HG02798 (cell line): Measurements from ENCODE around the gene WWOX.
"Not testable (repeated sequence)": the region's sequence is repeated elsewhere in the genome, so short reads cannot be mapped to it uniquely, and the experiment has no call there.

ENCODE experiments used
- ATAC-seq: cut with Tn5 transposase; IDR thresholded peaks from one replicate; pipeline ENCODE4 v1.9.1; 2021; ENCODE audit warnings: mild to moderate bottlenecking; ENCODE audit not compliant: unreplicated experiment, poor library complexity

Gene WWOX

DNA sequence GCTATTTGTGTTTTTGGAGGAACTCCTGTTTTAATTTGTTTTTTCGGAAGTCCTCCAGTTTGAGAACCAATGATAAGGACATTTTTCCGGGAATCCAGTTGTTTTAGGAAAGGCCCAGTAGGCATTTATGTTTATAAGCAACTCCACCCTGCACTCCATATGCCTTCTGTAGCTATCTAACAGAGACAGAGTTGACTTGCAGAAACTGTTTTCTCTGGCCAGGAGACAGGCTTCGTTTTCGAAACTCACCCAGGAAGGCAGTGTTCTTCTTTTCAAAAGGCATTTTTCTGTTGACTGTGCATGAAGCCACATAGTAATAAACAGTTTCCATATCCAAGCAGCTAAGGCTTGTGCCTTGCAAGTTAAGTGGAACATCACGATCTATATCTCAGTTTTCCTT lies 587.1 kb downstream of the WWOX start:
- no peak for ATAC-seq

DNA sequence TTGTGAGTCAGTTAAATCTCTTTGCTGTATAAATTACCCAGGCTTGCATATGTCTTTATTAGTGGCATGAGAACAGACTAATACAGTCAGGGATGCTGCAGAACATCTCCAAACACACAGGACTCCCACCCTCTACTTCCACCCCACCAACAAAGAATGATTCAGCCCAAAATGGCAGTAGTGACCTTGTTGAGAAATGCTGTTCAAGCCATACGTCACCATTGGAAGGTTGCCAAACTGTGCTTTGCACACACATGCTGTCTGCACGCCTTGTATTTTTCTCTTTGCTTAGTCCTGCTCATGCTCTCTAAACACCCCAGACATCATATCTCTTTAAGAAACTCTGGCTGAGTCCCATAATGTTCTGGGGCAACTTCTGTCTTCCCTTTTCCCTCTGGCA lies 589.6 kb downstream of the WWOX start:
- ATAC-seq = no peak

DNA sequence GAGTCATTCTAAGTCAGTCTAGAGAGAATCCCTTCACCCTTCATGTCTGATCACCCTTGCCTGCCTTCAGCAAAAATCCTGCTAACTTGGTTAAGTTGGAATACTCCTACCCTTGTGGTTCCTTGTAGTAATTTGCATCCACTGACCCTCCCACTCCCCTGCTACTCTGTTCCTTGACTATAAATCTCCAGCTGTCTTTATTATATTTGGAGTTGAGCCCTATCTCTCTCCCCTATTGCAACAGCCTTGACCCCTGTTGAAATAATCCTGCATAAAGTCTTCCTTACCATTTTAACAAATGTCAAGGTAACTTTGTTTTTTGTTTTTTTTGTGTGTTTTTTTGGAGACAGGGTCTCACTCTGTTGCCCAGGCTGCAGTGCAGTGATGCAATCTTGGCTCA lies 590.1 kb downstream of the WWOX start:
- no peak for ATAC-seq

DNA sequence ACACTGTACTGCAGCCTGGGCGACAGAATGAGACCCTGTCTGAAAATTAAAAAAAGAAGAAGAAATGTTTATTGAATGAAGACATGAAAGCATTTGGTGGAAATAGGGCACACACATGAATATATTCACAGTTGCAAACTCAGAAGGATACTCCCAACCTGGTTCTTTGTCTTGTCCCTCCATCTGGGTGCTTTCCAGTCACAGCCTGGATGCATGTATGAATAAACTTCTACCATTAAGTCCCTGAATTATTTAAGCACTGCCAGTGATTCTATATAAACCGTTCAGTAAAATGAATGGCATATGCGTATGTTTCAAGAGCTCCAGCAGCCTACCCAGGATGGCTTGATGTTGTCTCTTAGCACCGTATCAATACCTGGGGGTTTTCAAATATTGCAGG lies 591.1 kb downstream of the WWOX start:
- no peak for ATAC-seq

DNA sequence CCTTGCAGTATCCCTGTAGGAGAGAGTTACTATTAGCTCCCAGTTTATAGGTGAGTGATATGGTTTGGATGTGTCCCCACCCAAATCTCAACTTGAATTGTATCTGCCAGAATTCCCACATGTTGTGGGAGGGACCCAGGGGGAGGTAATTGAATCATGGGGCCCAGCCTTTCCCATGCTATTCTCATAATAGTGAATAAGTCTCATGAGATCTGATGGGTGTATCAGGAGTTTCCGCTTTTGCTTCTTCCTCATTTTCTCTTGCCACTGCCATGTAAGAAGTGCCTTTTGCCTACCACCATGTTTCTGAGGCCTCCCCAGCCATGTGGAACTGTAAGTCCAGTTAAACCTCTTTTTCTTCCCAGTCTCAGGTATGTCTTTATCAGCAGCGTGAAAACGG lies 592.3 kb downstream of the WWOX start:
- ATAC-seq = not testable (repeated sequence)

DNA sequence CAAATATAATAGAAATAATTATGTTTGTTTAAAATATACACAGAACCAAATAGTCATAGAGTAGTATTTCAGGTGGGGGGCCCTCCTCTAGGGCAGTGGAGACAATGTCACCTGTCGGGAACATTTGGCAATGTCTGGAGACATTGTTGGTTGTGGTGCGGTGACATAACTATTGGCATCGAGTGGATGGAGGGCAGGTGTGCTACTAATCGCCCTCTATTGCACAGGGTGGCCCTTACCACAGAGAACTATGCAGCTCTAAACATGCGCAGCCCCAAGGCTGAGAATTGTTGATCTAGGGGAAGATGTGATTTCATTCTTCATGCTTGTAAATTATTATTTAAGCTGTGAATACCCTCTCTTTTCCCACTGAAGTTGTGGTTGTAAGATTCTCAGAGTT lies 594.0 kb downstream of the WWOX start:
- no peak for ATAC-seq

DNA sequence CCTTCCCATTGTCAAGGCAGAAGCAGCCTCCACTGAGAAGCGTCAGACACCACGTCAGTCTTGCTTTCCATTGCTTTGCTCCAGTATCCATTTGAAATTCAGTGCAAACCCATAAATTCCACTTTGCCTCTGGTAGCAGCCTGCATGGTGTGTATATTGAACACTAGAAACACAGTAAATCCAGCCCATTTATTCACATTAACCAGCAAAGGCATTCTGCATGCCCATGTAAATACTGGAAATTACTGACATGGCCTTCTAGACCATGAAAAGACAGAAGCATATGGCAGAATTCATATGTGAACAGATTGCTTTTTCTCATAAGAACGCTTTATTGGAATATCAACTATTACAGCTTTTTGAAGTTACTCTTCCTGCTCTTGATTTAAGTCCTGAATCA lies 595.0 kb downstream of the WWOX start:
- no peak for ATAC-seq

DNA sequence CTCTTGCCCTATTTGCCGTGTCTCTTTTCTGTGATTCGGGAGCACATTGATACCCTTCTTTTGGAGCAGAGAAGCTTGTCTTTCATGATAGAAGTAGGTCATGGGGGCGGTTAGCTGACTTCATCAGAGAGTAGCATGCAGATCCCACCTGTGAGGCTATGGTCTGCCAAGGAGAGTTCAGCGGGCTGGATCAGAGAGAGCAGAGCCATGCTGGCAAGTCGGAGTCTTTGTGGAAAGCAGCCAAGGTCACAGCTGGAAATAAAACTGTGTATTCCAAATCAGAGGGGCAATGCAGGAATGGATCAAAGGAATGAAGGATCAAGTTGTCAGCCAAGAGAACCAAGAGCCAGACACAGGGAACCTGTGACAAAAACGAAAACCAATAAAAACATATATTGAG lies 595.9 kb downstream of the WWOX start:
- ATAC-seq = no peak

DNA sequence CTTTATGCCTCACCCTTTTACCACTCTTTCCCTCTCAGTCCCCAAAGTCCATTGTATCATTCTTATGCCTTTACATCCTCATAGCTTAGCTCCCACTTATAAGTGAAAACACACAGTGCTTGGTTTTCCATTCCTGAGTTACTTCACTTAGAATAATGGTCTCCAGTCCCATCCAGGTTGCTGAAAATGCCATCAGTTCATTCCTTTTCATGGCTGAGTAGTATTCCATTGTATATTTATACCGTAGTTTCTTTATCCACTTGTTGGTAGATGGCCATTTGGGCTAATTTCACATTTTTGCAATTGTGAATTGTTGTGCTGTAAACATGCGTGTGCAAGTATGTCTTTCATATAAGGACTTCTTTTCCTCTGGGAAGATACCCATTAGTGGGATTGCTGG lies 597.3 kb downstream of the WWOX start:
- no peak for ATAC-seq

DNA sequence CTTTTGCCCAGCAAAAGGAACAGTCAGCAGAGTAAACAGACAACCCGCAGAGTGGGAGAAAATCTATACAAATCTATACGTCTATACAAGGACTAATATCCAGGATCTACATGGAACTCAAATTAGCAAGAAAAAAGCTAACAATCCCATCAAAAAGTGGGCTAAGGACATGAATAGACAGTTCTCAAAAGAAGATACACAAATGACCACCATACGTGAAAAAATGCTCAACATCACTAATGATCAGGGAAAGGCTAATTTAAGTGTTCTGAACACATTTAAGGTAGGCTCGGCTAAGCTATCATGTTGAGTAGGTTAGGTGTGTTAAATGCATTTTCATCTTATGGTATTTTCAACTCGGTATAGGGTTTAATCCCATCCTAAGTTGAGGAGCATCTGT lies 598.0 kb downstream of the WWOX start:
- ATAC-seq = no peak

DNA sequence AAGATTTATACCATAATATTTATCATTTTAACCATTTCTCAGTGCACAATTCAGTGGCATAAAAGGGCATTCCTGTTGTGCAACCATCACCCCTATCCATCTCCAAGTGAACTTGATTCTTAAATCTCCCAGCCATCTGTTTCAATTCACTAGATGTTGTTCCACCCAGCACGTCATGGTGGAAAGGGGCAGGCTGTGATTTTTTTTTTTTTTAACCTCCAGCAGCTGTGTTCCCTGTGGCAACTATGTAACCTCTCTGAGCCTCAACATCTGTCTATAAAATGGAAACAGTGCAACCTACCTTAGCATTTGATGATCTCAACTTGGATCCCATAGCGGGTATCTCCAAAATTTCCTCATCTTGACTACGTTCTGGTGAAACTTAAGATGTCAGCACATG lies 604.5 kb downstream of the WWOX start:
- no peak for ATAC-seq

DNA sequence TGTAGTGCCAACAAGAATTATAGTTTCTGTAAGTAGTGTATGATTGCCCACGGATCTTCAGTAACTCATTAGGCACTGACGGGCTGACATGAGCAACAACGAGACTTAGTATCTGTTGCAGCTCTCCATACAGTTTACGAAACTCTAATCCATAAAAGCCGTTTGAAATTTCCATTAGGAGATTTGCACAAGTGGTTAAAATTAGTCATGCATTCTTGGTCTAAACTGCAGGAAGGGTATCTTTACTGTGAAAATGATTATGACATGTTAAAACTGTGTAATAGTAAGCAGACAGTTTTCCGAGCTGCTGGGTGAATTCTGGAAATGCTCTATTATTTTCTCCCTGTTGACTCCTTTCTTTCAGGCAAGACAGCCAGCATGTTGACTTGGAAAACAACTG lies 605.0 kb downstream of the WWOX start:
- no peak for ATAC-seq

DNA sequence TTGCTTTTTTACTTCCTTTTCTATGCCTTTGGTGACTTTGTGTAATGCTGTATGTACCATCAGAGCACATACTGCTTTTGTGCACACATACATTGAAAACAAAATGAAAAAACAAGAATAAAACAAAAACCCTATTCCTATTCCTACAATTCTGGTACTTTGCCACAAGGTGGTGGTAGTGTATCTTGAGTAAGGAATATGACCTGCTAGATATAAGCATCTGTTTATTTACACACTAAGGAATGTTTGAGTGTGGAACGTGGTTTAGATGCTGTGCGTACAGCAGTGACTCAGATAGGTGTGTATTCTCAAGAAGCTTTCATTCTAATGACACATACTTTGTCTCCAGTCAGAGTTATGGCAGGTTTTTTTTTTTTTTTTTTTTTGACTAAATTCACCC lies 606.2 kb downstream of the WWOX start:
- ATAC-seq = no peak

DNA sequence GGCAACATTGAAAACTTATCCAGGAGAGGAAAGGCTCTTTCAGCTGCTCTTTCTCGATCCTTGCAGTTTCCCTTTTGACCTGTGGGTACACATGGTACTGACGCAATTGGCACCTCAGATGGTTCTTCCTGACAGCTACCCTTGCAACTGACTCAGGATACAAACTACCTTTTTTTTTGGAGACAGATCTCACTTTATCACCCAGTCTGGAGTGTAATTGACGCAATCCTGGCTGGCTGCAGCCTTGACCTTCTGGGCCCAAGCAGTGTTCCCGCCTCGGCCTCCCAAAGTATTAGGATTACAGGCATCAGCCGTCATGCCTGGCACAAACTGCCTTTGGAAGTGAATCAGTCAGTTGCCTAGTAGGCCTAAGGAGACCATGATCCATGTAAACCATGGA lies 607.2 kb downstream of the WWOX start:
- ATAC-seq = no peak

DNA sequence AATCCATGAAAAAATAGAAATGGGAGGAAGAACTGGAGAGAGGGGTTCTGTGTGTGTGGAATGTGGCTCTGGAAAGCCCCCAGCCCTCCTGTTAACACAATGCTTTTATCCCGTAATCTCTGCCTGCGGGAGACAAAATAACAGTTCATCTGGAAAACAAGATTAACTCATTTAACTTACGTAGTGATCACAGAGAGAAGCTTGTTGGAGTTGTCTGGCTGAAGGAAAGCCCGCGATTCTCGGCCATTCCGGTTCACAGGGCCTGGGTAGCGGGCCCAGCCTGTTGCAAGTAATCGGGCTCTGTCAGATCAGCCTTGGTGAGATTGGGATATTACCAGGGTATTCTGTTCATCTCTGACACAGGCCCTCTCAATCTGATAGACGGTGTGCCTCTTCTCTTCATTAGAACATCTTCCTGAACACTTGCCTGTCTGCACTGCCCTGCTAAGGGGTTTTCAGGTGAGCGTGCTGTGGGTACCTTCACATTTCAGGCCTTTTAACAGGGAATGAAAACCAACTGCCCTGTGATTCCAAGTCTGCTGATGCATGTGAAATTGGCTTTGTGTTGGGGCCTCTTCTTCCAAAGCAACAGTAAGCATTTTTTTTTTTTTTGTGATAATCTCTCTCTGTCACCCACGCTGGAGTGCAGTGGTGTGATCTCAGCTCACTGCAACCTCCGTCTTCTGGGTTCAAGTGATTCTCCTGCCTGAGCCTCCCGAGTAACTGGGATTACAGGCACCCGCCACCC lies 609.9 kb downstream of the WWOX start:
- ATAC-seq = no peak

DNA sequence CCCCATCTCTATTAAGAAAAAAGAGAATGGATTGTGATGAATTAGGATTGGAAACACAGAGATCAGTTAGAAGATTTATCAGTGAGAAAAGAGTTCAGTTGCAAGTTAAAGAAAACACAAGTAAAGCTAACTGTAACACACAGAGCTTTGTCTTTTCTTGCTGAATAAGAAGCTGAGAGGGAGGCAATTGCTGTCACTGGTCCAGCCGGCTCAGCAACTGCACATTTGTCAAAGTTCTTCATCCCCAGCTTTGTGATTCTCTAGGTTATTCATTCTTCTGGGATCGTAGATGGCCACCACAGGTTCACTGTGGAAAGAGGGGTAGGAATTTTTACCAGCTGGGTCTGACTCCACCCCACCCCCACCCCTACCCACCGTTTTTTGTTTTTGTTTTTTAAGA lies 615.7 kb downstream of the WWOX start:
- no peak for ATAC-seq

DNA sequence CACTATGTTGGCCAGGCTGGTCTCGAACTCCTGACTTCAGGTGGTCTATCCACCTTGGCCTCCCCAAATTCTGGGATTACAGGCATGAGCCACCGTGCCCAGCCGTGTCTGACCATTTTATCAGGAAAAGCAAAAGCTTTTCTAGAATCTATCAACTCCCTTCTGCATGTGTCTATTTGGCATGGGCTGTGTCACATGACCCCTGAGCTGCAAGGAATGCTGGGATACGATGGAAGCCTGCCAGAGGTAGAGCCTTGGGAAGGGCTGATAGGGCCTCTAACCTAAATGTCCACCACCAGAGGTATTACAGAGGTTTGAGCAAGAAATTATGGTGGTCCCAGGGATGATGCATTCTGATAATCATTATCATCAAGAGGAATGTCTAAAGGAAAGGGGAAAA lies 616.2 kb downstream of the WWOX start:
- ATAC-seq = no peak

DNA sequence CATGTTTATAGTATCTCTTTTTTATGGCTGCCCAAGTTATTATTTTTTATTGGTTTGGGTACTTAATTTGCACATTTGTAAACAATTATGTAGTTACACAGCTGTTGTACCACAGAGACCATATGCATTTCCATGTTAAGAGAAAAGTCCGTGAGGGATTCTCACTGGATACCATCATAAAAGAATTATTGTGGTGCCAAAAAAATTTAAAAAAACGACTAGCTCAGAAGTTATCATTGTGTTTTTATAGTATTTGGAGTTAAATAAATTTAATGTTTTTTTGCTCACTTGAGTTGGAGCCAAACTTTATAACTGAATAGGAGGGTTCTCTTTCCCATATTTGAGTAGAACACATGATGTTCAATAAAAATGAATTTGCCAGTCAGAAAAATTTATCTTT lies 618.7 kb downstream of the WWOX start:
- no peak for ATAC-seq

DNA sequence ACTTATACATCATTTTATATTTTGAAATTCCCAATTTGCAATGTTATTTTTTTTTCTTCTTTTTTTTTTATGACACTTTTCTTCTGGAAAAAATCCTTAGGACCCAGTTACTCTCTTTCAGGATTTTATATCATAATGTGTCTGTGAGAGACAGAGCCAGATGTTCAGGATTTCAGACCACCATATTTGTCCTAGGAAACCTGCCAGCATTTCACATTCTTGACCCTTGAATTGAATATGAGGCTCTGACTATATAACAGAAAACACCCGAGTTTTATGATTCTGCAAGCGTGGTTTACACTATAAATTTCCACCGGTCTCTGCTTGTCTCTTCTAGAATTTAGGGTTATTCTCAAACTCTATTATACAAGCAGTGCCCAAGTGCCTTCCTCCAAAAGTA lies 621.0 kb downstream of the WWOX start:
- no peak for ATAC-seq

DNA sequence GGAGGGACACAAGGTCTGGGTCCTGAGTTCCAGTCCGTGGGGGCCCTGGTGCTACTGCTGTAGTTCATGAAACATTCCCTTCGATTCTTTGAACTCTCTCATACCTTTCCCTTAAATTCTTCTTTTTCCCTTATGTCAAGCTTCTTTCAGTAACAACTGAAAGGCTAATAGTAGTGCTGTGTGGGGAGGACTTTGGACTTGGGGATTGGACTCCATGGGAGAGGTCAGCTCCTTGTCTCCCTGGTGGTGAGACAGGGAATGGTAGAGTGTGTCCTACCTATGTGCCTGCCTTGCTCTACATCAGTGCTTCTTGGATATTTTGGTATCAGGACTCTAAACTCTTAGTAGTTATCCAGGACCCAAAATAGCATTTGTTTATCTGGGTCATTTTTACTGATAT lies 628.1 kb downstream of the WWOX start:
- ATAC-seq = no peak

DNA sequence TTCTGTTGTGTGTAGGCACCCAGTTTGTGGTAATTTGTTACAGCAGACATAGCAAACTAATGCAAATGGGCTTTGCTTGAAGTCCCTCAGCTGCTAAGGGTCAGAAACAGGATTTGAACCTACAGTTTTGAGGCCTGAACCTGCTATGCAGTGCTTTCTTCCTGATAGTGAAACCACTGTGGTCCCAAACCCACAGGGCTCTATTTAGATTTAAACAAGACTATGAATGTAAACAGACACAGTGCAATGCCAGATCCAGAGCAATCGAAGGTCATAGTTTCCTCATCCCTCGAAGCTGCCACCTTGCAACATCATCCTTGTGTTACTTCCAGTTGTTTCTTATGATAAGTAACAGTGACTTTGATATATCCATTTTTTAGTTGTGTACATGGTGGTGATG lies 630.2 kb downstream of the WWOX start:
- ATAC-seq = no peak

DNA sequence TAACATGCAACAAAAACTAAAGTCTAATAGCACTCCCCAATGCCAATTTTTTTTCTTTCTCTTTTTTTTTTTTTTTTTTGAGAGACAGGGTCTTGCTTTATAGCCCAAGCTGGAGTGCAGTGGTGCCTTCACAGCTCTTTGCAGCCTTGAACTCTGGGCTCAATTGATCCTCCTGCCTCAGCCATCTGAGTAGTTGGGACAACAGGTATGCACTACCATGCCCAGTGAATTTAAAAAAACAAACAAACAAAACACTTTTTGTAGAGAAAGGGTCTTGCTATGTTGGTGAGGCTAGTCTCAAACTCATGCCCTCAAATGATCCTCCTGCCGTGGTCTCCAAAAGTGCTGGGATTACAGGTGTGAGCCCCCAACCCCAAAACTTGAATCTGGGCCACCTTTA lies 632.3 kb downstream of the WWOX start:
- ATAC-seq = no peak

DNA sequence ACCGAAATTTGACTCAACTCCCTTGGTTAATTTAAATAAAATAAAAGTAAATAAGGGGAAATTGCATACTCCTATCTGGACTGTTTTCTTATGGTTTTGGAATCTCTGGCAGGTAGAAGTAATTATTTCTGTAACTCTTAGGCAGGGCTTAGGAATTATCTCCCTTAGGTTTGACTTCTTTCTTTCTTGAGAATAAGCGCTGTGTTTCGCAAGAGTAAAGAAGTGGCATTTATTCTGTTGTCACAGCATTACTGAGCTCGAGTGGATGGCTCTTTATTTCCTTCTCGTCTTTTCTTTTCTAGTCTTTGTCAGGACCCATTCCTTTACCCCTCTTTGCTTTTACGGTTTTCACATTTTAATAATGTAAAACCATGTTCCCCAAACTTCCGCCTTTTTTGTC lies 633.2 kb downstream of the WWOX start:
- ATAC-seq = no peak
